LoVo (cell line): ENCODE results near the gene CALML3.
"Not testable (repeated sequence)": the region's sequence is repeated elsewhere in the genome, so short reads cannot be mapped to it uniquely, and the experiment has no call there.

Experiments used
- DNase-seq: peaks from one replicate; pipeline ENCODE4 v3.0.0-alpha.2; 2016; ENCODE audit warnings: low spot score

The CALML3 gene

DNA sequence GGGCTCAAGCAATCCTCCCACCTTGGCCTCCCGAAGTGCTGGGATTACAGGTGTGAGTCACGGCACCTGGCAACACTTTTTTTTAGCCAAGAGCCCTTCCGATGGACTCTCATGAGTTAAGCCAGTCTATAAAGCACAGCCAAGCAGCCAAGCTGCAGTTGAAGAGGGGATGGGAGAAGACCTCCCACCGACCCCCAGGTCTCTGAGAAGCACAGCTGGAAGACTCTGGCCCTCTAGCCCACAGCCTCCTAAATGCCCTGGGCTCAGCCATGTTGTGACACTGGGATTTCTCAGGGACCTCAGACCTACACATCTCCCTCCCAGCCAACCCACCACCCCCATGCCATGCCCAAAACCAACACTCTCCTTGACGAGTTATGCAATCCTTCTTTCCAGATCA lies 31.1 kb downstream of the CALML3 start:
- DNase-seq, result no peak

- no peak for DNase-seq
These were observed 31.8 kb downstream of the CALML3 start for GRCh38 chr10:5556576-5556975.

- DNase-seq, result no peak
These were observed 32.4 kb downstream of the CALML3 start for GRCh38 chr10:5557040-5557721.

DNA sequence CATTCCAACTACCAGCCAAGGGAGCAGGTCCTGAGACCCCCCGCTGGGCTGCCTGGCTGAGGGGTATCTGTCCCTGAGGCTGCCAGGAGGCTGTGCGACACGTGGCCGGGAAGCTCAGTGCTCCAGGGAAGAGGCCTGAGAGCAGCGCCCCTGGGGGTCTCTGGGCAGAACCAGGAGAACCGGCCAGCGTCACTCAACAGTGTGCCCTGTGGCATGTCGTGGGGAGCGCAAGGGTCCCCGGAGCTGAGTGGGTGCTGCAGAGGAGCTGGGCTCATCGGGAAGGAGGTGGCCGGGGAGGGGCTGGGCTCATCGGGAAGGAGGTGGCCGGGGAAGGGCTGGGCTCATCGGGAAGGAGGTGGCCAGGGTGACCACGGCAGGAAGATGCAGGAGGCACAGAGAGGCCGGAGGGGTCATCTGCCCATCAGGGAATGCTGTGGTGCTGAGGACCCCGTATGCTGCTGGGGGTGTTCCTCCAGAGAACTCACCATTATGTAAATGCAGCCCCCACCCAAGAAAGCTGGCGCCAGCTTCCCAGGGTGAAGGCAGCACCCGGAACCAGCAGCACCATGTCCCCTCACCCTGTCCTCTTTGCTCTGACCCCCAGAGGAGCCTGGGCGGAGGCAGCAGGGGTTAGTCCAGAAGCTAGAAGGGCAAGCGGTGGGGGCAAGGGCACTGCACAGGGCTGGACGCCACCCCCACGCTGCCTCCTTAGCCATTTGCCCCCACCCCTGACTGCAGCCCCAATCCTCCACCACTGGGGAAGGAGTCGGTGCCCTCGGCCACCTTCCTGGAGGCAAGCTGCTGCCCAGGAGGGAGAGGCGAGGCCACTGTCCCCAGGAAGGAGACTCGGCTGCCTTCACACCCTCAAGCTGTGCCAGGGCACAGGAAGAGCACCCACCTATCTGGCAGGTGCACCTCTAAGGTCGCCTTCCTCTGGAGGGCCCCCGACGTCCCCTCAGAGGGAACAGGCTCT lies 33.3 kb downstream of the CALML3 start:
- no peak for DNase-seq

- DNase-seq, result not testable (repeated sequence)
These were observed 34.3 kb downstream of the CALML3 start for GRCh38 chr10:5559022-5559421.

DNA sequence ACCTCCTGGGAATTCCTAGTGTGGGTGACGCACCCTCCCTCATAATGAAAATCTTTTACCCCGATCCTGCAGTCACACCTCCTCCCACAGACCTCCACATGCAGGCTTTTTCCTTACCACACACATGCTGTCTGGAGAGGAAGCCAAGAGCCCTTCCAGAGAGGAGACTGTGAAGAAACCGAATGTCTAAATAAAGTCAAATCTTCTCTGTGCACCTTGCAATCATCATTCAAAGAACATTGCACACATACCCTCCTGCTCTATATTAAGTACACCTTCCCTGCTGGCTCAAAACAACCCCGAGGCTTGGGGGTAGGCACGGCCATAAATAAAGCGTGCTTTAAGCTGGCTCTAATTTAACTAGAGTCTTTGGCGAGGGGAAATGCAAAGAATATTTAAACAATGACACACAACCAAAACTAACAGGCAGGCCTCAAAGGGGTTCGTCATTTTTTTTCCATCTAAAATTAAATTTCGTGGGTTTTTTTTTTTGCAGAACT lies 34.9 kb downstream of the CALML3 start:
- no peak for DNase-seq

- DNase-seq, result no peak
These were observed 35.5 kb downstream of the CALML3 start for GRCh38 chr10:5560142-5560816.

- no peak for DNase-seq
These were observed 36.3 kb downstream of the CALML3 start for GRCh38 chr10:5560817-5561703.

DNA sequence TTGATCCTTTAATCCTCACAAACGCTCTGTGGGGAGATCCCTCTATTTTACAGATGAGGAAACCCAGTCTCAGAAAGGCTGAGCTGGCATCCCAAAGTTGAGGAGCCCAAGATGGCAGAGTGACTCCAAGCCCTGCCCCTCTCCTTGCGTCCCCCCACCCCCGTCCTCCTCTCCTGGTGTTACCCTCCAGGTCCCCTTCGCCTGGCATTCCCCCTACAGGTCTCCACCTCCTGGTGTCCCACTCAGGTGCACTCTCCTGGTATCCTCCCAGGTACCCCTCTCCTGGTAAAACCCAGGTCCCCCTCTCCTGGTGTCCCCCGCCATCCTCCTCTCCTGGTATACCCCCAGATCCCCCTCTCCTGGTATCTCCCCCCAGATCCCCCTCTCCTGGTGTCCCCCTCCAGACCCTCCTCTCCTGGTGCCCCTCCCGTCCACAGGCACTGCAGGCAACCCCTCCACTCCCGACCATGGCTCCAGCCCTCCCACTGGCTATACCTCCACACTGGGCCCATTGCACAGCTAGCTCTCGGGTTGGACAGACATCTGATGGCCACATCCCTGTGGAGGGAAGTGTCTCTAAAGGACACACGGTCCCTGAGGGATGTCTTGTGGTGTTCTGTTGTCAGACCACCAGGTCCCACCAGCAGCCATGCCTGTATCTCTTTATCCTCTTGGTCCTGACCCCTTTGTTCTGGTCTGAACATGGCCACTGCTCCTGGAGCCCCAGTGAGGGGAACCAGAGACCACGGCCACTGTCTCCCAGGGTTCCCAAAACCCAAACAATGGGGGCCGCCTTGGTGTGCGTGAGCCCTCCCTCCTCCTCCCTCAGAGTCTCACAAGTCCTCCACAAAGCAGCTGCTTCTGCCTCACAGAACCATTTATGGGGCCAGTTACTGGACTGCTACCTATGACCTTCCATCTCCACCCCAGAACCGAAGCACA lies 37.2 kb downstream of the CALML3 start:
- DNase-seq, result no peak

DNA sequence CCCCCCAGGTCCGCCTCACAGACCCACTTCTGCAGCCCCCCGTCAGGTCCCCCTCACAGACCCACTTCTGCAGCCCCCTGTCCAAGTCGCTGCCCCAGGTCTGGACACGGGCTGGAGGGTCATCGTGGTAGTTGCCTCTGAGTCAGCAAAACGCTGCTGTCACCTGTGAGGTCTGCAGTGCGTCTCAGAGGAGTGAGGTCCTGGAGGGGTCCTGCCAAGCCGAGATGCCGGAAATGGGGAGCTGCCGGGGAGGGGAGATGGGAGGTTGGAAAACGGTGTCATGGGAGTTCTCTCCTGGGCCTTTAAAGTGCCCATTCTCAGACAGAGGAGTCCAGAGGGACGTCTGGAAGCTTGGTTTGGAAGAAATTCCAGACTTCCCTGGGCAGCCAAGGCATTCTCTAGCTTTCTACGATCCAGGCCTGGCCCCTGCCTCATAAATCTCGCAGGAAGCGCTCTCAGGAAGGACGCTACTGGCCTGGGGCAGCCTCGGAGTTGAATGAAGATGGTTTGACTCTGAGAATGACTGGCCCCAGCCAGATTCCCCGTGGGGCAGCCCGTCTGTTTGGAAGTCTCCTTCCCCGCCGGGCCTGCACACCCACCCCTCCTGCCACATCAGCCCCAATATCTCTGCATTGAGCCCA lies 38.7 kb downstream of the CALML3 start:
- DNase-seq, result no peak

DNA sequence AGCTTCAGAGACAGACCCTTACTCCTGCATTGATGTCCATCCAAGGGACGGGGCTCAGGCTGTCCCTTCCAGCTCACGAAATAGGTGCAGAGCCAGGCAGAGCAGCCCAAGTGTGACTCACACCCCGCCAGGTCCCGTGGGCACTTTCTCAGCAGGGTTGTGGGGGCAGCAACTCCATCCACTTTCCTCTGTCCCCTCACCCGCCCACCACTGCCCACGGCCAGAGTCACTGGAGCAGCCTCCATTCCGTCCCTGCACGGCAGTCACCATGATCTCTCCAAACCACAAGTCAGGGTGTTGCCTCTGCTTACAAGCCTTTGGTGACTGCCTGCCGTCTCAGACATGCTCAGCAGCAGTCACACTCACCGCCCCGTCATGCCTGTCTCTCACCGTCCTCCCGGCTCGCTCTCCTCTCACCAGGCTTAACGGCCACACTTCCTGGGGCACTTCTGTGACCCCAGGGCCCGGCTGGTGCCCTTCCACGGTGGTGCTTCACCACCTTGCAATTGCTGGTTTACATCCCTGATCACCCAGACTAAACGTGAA lies 39.3 kb downstream of the CALML3 start:
- no peak for DNase-seq

GRCh38 chr10:5564537-5565204 lies 39.9 kb downstream of the CALML3 start:
- DNase-seq, result no peak

DNA sequence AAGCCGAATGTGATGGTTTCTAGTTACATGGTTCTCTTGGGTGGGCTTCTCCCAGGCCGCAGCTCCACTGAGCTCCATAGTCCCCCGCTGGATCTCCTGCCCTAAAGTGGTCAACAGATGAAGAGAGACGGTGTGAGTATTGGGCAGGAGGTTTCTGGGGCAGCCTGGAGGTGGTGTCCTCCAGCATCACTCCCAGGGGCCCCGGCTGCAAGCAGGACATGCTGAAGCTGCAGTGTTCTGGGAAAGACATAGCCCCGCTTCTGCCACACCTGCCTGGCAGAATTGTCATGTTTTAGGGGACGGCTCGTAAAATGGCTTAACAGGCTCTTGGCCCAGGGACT lies 40.4 kb downstream of the CALML3 start:
- no peak for DNase-seq

DNA sequence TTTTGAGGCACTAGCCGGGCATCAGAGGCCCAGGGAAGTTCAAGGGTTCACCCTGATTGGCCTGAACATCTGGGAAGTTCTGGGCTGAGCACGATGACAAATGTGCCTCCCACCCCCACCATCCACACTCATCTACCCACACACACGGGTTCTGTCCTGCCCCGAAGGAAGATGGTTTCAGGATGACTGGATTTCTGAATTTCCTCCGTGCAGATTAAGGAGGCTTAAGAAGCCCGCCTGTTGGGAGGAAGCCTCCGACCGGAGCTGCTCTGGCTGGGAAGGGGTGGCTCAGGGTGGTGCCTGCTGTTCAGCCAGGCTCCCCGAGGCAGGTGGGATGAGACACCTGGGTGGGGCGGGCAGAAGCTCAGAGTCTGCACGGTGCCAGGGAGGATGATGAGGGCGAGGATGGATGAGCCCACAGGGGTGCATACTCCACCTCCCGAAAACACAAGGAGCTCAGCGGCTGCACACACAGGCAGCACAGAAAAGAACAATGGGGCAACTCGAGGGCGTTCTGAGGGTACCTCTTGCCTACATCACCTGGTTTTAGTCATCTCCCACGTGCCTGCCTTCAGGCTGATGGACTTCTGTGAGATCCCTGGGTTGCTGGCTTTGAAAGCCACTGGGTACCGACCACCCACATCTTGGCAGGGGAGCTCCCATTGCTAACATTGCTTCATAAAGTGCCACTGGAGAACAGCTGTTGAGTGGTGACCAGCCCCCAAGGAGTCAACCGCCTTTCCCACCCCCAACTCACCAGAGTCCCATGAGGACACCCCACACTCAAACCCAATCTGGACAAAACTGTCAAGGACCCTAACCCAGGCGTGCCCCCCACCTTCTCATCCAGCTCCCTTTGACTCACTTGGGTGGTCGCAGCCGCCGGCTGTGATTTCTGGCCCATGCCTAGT lies 41.2 kb downstream of the CALML3 start:
- DNase-seq, result no peak

- no peak for DNase-seq
These were observed 41.9 kb downstream of the CALML3 start for GRCh38 chr10:5566614-5567013.

DNA sequence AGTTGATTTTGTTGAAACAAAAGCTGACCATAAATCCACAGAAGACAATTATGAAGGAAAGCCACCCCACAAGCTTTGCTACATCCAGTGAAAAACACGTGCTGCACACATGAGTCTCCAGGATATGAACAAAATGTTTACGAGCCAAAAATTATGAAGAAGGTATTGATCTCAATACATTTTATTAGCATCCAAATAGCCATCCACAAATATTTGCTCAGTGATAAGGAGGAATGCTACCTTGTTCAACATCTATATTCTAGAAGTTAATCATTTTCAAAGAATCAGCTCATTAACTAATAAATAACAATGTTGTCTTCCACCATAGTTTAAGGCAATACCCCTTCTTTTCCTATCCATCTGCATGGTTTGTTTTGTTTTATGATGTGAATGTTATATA lies 42.7 kb downstream of the CALML3 start:
- DNase-seq, result no peak

GRCh38 chr10:5568984-5569383 lies 44.2 kb downstream of the CALML3 start:
- no peak for DNase-seq

DNA sequence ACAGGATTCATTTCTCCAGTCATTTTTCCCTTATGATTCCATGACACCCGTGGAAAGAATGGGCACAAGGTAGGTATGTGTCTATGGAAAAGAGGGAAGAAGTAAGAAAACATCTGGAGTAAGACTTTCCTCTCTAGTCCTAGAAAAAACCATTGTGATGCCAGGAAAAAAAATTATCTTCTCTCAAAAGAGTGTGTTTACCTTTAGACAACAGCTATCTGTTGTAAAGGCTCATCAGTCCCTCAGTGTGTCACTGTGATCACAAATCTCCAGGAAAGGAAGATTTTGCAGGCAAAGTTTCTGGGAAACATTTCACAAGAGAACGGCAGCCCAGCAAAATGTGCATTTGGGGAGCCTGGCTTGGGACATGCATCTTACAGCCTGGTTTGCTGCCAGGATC lies 44.8 kb downstream of the CALML3 start:
- no peak for DNase-seq
